Measurements from ENCODE around the gene FAM241B.

- TF ChIP-seq ZBTB7A (IDR thresholded peaks at IDR 0.05; ENCODE audit: low read depth) (no peak), YY1 (IDR thresholded peaks at IDR 0.05; ENCODE audit: low read depth) (no peak), CREB1 (IDR thresholded peaks at IDR 0.05; ENCODE audit: low read depth) (no peak), TAF1 (IDR thresholded peaks at IDR 0.05; ENCODE audit: low read depth) (no peak), CEBPB (IDR thresholded peaks at IDR 0.05) (no peak), RAD21 (IDR thresholded peaks at IDR 0.05; ENCODE audit: low read depth) (no peak), EP300 (IDR thresholded peaks at IDR 0.05; ENCODE audit: borderline replicate concordance) (no peak), FOXM1 (IDR thresholded peaks at IDR 0.05; ENCODE audit: borderline replicate concordance, low read depth) (no peak), TEAD4 (IDR thresholded peaks at IDR 0.05) (no peak), REST (IDR thresholded peaks at IDR 0.05; ENCODE audit: low read depth) (no peak)
Measured at GRCh38 chr10:69583106-69583505, 46.9 kb upstream of the FAM241B start.
